NCI-H2171 (cell line): ENCODE data around the gene TCAF1.

ENCODE experiments used
- DNase-seq: peaks from one replicate; lab custom pipeline; 2025; lab: John Stamatoyannopoulos, UW

TCAF1 gene

GRCh38 chr7:143901668-143902331, at the start of gene TCAF1:
Gene TCAF1, minus strand, starts transcription at chr7:143902176. Its CDS starts 25,568 bp downstream, at chr7:143876608.
- peak; percentile 92 for DNase-seq

- no peak for DNase-seq
Observed at GRCh38 chr7:143948733-143949132, 46.8 kb upstream of the TCAF1 start.

- DNase-seq = no peak
Observed at GRCh38 chr7:143947111-143947510, 45.1 kb upstream of the TCAF1 start.

GRCh38 chr7:143945423-143945822, 43.4 kb upstream of the TCAF1 start:
- no peak for DNase-seq

GRCh38 chr7:143938379-143939243, 36.6 kb upstream of the TCAF1 start:
- DNase-seq = no peak

GRCh38 chr7:143936087-143937009, 34.4 kb upstream of the TCAF1 start:
- no peak for DNase-seq

GRCh38 chr7:143934526-143935325, 32.8 kb upstream of the TCAF1 start, which contains the start of gene OR2F2:
Gene OR2F2, plus strand, starts transcription at chr7:143935233. Its CDS starts 0 bp downstream, at chr7:143935233.
- DNase-seq = no peak

GRCh38 chr7:143931739-143932138, 29.8 kb upstream of the TCAF1 start:
- no peak for DNase-seq

GRCh38 chr7:143929224-143929920, 27.4 kb upstream of the TCAF1 start:
- DNase-seq = no peak

DNA sequence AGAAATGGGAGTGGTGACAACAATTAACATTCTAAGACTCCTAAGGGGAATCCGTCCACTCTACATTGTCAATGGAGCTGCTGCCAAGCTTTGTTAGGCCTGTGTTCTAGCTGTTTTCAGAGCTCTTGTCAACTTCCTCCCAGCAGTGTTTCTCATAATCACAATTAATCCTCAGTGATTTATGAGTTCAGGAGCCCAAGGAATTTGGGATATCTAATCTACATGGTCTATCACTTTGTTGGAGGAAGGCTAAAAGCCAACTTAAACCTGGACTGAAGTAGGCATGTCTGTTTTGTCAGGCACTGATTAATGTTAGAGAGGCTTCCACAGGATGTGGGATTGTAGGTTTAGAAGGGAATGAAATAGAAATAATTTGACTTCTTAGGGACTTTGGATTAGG, 22.9 kb upstream of the TCAF1 start:
- no peak for DNase-seq

GRCh38 chr7:143914938-143915652, 13.1 kb upstream of the TCAF1 start:
- DNase-seq = no peak

GRCh38 chr7:143913945-143914615, 12.1 kb upstream of the TCAF1 start:
- no peak for DNase-seq

DNA sequence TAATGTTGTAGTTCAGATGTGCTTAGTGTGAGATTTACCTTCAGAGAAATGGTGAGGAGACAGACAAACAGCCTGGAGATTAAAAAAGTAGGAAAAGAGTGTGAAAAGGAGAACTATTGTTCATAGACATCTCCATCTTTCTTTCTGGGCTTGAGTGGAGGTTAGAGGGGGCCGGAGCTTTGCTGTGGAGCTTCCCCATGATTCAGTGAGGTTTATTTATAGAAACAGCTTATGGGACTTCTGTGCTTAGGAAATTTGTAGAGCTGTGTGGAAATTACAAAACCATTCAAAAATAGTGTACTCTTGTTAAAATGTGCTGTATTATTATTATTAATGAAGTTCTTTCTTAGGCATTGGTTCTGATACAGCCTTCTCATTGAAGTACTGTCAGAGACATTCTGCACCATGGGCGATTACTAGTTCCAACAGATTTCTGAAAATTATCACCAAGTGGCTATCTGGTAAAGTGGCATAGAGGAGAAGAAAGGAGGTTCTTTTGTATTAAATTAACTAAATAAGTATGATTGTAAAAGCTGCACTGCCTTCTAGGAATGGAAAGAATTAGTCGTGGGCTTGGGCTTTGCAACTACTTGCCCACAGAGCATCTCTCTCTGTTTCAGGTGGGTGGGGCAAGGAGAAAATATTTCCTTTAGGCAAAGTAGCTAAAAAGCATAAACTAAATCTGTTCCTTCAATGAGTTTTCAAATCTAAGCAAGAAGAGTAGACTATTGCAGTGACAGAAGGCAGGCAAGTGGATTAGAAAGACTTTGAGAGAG, 8.7 kb upstream of the TCAF1 start:
- DNase-seq = no peak

DNA sequence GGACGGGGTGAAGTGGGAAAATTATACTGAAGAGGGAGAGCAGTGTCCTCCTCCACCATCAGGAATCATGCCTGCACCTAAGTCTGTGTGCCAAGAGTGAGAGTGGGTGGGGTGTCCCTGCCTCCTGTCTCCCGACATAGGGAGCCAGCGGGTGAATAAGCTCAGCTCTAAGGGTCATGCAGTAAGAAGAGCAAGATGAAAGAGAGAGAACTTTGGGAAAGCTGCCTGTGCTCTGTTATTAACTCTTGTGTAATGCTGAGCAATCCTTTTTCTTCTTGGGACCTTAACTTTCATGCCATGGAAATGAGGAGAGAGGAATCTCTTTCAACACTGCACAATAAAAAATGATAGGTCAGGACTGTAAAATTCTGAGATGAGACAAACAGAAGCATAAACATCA, 7.9 kb upstream of the TCAF1 start:
- DNase-seq = no peak

- DNase-seq = no peak
Observed at GRCh38 chr7:143908120-143908519, 6.1 kb upstream of the TCAF1 start.

DNA sequence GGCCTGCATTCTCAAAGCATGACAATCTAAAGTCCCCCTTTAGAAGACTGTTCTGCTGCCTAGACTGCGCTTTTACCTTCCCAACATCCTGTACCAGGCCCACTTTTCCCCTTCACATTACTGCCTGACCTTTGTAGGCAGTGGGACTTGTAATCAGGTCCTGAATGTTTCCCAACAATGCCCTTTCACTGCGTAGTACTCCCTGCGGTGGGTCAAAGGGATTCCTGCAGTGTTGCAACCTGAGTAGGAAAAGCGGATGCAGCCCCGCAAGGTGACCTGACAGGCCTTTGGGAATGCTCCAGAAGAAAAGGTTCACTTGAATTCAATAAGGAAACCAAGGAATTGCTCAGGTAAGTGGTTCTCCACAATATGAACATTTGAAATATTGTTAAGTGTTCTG, 4.9 kb upstream of the TCAF1 start:
- no peak for DNase-seq

- no peak for DNase-seq
Observed at GRCh38 chr7:143906151-143906550, 4.2 kb upstream of the TCAF1 start.

GRCh38 chr7:143905509-143905908, 3.5 kb upstream of the TCAF1 start:
- DNase-seq = no peak
